ENCODE results near the gene NFATC1.

Gene NFATC1

GRCh38 chr18:79511271-79511670 is 115.5 kb downstream of the NFATC1 start:
- no peak for DNase-seq

GRCh38 chr18:79511671-79512301 is 116.1 kb downstream of the NFATC1 start:
- DNase-seq: no peak

- DNase-seq: no peak
Measured at GRCh38 chr18:79512461-79513380, 117.0 kb downstream of the NFATC1 start.

DNA sequence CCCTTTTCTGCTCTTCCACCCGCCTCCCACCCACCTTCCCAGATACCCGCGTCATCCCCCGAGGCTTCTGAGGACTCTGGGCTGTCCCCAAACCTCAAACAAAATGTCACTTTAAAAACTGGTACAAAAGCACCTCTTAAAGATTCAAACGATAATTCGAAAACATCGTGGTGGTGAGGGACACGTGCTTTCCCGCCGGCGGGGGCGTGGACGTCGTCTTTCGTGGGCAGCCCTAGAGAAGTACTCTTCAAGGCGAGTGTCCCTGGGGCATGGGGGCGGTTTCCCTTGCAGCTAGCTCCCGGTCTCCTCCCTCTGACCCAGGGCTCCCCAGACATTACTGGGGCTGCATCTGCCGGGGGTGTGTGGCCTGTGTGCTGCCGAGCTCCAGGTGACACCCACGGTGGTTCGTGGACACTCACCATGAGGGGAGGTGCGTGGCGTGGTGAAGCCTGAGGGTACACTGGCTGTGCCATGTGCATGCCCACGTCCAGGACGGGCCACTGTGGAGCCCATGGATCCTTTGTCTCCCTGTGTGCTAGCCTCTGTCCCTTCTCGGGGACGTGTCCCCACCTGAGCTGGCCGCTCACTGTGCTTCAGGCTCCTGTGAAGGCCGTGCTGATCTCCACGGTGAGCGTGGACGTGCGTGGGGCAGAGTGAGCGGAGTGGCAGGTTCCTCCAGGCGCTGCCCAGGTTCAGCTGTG is 117.8 kb downstream of the NFATC1 start:
- no peak for DNase-seq

- no peak for DNase-seq
Measured at GRCh38 chr18:79515331-79515730, 119.6 kb downstream of the NFATC1 start.

GRCh38 chr18:79515944-79516351 is 120.2 kb downstream of the NFATC1 start:
- no peak for DNase-seq

- DNase-seq: no peak
Measured at GRCh38 chr18:79516441-79516931, 120.8 kb downstream of the NFATC1 start.

- peak in 1 of 2 donors; percentile 48 for DNase-seq
Measured at GRCh38 chr18:79517341-79517740, 121.6 kb downstream of the NFATC1 start.

DNA sequence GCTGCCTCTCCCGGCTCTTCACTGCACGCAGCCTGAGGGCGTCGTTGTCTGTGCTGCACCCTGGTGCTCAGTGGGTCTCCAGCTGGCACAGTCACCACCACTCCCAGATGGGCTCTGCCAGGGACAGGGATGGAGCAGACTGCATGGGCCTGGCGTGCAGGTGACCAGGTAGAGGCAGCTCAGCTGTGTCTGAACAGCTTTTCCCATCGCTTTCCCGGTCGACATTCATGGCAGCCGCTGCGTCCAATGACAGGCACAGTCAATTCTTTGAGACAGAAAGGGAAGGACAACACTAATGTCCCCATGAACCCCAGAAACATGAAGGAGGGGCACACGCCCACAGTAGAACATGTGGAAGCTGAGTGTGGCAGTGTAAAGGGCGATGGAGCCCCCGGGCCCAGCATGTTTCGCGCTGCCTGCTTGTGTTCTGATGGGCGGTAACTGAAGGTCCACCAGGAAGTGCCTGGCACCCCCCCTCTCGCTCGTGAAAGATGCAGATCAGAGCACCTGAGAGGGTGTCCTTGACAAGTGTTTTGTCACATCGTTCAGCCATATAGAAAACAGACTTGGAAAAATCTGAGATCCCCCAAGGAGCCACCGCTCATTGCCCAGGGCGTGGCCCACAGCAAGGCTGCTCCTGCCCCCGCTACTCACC is 122.4 kb downstream of the NFATC1 start:
- no peak for DNase-seq

GRCh38 chr18:79518683-79519128 is 123.0 kb downstream of the NFATC1 start:
- DNase-seq: no peak

- no peak for DNase-seq
Measured at GRCh38 chr18:79519751-79520477, 124.2 kb downstream of the NFATC1 start.

DNA sequence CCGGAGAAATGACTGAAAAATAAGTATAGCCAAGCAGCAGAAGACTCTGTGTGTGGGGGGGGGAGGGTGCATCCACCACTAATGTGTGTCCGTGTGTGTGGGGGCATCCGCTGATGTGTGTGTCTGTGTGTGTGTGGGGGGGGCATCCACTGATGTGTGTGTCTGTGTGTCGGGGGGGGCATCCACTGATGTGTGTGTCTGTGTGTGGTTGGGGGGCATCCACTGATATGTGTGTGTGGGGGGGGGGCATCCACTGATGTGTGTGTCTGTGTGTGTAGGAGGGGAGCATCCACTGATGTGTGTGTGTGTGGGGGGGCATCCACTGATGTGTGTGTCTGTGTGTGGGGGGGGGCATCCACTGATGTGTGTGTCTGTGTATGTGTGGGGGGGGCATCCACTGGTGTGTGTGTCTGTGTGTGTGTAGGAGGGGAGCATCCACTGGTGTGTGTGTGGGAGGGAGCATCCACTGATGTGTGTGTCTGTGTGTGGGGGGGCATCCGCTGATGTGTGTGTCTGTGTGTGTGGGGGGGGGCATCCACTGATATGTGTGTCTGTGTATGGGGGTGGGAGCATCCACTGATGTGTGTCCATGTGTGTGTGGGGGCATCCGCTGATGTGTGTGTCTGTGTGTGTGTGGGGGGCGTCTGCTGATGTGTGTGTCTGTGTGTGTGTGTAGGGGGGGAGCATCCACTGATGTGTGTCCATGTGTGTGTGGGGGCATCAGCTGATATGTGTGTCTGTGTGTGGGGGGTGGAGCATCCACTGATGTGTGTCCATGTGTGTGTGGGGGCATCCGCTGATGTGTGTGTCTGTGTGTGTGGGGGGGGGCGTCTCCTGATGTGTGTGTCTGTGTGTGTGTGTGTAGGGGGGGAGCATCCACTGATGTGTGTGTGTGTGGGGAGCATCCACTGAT is 125.0 kb downstream of the NFATC1 start:
- no peak for DNase-seq

DNA sequence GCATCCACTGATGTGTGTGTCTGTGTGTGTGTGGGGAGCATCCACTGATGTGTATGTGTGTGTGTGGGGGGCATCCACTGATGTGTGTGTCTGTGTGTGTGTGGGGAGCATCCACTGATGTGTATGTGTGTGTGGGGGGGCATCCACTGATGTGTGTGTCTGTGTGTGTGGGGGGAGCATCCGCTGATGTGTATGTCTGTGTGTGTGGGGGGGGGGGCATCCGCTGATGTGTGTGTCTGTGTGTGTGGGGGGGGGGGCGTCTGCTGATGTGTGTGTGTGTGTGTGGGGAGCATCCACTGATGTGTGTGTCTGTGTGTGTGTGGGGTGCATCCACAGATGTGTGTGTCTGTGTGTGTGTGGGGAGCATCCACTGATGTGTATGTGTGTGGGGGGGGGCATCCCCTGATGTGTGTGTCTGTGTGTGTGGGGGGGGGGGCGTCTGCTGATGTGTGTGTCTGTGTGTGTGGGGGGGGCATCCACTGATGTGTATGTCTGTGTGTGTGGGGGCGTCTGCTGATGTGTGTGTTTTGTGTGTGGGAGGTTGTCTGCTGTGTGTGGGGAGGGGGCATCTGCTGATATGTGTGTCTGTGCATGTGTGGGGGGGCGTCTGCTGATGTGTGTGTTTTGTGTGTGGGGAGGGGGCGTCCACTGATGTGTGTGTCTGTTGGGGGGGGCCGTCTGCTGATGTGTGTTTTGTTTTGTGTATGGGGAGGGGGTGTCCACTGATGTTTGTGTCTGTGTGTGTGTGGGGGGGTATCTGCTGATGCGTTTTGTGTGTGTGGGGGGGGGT is 125.9 kb downstream of the NFATC1 start:
- no peak for DNase-seq

DNA sequence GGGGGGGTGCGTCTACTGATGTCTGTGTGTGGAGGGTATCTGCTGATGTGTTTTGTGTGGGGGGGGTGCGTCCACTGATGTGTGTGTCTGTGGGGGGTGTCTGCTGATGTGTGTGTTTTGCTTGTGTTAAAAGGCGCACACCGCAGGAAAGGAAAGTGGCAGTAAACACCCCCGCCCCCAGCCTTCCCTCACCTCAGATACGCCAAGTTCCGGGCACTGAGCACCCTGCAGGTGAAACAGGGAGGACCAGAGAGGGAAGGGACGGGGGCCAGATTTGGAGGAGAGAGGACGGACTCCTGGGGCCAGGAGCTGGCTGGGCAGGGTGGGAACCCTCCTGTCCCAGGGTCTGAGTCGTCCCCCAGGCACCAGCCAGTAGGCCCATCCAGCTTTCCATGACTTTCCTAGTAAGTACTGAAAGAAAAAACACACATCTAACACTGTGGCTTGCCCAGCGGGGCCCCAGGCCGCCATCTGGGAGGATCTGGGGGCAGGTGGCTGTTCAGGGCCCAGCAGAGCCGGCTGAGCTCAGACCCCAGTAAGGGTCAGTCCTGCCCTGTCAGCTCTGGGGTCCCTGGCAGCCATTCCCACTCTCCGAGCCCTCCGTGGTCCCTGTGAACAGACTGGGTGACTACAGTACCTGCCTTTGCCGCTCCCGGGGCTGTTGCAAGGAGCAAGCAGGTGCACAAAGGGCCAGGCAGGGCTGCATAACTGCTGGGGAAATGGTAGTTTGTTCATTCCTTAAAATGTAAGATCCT is 126.9 kb downstream of the NFATC1 start:
- DNase-seq: no peak

GRCh38 chr18:79523206-79523735 is 127.5 kb downstream of the NFATC1 start:
- no peak for DNase-seq

DNA sequence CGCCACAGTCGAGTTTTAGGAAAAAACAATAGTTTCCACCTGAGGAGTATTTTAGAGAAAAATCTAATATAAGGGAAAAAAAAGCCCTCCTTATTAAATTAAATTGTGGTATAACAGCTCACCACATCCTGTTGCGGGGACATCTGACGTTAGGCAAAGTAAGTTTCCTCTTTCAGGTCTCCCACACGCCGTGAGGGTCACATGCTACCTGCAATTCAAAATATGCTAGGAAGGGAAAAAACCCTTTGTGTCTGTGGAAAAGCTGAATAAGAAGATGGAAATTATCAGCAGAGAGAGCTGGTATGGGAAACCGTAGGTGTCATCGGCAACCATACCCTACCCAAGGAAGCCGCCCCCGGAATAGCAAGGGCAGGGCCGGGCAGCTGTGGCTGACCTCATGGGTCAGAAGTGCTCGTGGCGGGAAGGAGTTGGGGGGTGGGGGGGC is 128.0 kb downstream of the NFATC1 start:
- DNase-seq: peak; percentile 65 to 90

DNA sequence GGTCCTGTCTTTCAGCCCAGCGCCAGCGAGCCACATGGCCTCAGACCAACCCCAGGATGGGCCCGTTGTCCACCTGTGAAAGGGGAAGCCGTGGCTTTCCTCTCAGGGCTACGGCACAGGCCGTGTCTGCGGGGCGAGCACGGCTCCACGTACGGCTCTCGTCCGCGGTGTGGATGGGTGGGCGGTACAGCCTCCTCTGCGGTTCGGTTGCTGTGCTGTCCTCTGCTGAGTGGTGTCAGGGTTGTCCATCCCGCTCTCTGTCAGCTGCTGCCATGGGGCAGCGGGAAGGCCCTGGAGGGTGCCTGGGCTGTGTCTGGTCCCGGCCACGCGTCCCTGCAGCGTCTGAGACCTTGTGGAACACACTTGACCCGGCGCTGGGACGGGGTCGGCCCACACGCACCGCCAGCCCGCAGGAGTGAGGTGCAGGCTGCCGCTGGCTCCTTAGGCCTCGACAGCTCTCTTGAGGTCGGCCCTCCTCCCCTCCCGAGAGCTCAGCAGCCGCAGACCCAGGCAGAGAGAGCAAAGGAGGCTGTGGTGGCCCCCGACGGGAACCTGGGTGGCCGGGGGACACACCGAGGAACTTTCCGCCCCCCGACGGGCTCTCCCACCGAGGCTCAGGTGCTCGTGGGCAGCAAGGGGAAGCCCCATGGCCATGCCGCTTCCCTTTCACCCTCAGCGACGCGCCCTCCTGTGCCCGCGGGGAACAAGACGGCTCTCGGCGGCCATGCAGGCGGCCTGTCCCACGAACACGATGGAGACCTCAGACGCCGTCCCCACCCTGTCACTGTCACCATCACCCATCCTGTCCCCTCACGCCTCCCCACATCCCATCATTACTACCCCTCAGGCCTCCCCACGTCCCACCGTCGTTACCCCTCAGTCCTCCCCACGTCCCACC is 128.7 kb downstream of the NFATC1 start:
- no peak for DNase-seq

Data from inflammatory macrophage treated with lipopolysaccharide for 1 hour (primary cell).